Neuronal stem cell (in vitro differentiated cells): ENCODE results near the gene NDUFAF3.
"Not testable (repeated sequence)": the region's sequence is repeated elsewhere in the genome, so short reads cannot be mapped to it uniquely, and the experiment has no call there.

Experiments used
- DNase-seq: peaks from one replicate; pipeline ENCODE4 v3.0.0-alpha.2; 2013; ENCODE audit warnings: low spot score
- H2AFZ ChIP-seq: one replicate; pipeline ENCODE4 v1.6.1; 2013; ENCODE audit warnings: mild to moderate bottlenecking, low read length, inconsistent platforms
- H2AK5ac ChIP-seq: 2 replicates; pipeline ENCODE4 v1.6.1; 2013; ENCODE audit warnings: low read depth, mild to moderate bottlenecking, inconsistent platforms, low read length, moderate library complexity, mixed read lengths
- H2BK120ac ChIP-seq: 2 replicates; pipeline ENCODE4 v1.6.1; 2013; ENCODE audit warnings: low read depth, mild to moderate bottlenecking, inconsistent platforms, low read length, moderate library complexity, mixed read lengths
- H2BK12ac ChIP-seq: one replicate; pipeline ENCODE4 v1.6.1; 2013; ENCODE audit warnings: low read length, inconsistent platforms
- H2BK15ac ChIP-seq: 2 replicates; pipeline ENCODE4 v1.6.1; 2013; ENCODE audit warnings: mild to moderate bottlenecking, low read length, inconsistent platforms, mixed read lengths
- H2BK5ac ChIP-seq: one replicate; pipeline ENCODE4 v1.6.1; 2013; ENCODE audit warnings: inconsistent platforms, mild to moderate bottlenecking, low read length, moderate library complexity
- H3K14ac ChIP-seq: one replicate; pipeline ENCODE4 v1.6.1; 2013; ENCODE audit warnings: low read length, inconsistent platforms
- H3K18ac ChIP-seq: 2 replicates; pipeline ENCODE4 v1.6.1; 2013; ENCODE audit warnings: low read length, inconsistent platforms
- H3K23ac ChIP-seq: 2 replicates; pipeline ENCODE4 v1.6.1; 2013; ENCODE audit warnings: low read depth, mild to moderate bottlenecking, mixed read lengths, low read length, inconsistent platforms; ENCODE audit not compliant: poor library complexity
- H3K27ac ChIP-seq: replicated peaks from 3 replicates; pipeline ENCODE4 v1.5.1; 2013; ENCODE audit warnings: low read length, inconsistent platforms
- H3K27me3 ChIP-seq, 3 experiments: 2 replicates each; pipeline ENCODE4 v1.6.1; 2013; ENCODE audit warnings: low read length in 3 of 3, mild to moderate bottlenecking in 2 of 3, inconsistent platforms in 1 of 3, low read depth in 1 of 3, mixed read lengths in 1 of 3, moderate library complexity in 1 of 3; ENCODE audit not compliant: control insufficient read depth in 3 of 3, insufficient read depth in 3 of 3
- H3K36me3 ChIP-seq, 2 donors: replicated peaks in 1 of 2; 2 replicates each; pipeline ENCODE4 v1.6.1; 2013; ENCODE audit warnings: low read length in 2 of 2; ENCODE audit not compliant: control insufficient read depth in 2 of 2, insufficient read depth in 2 of 2
- H3K4ac ChIP-seq: 2 replicates; pipeline ENCODE4 v1.6.1; 2013; ENCODE audit warnings: inconsistent platforms, mild to moderate bottlenecking, low read length, moderate library complexity
- H3K4me1 ChIP-seq, 2 donors: 1 replicate in 1 of 2; 2 replicates in 1 of 2; pipeline ENCODE4 v1.6.1; 2013; ENCODE audit warnings: low read length in 2 of 2, low read depth in 1 of 2; ENCODE audit not compliant: control insufficient read depth in 2 of 2, insufficient read depth in 1 of 2
- H3K4me2 ChIP-seq: one replicate; pipeline ENCODE4 v1.6.1; 2013; ENCODE audit warnings: mild to moderate bottlenecking, low read length, inconsistent platforms; ENCODE audit not compliant: insufficient read depth, poor library complexity, severe bottlenecking
- H3K4me3 ChIP-seq, 2 donors: 2 replicates each; pipeline ENCODE4 v1.5.1; 2013; ENCODE audit warnings: low read length in 2 of 2, mild to moderate bottlenecking in 2 of 2, inconsistent platforms in 1 of 2, moderate library complexity in 1 of 2
- H3K79me1 ChIP-seq: one replicate; pipeline ENCODE4 v1.6.1; 2013; ENCODE audit warnings: low read depth, mild to moderate bottlenecking, inconsistent platforms, low read length, moderate library complexity
- H3K9ac ChIP-seq: one replicate; pipeline ENCODE4 v1.6.1; 2013; ENCODE audit warnings: mild to moderate bottlenecking, low read depth, low read length, inconsistent platforms; ENCODE audit not compliant: poor library complexity
- H3K9me3 ChIP-seq, 2 donors: replicated peaks in 1 of 2; 2 replicates each; pipeline versions ENCODE3 to v1.6.1; 2013; ENCODE audit warnings: low read length in 2 of 2, mild to moderate bottlenecking in 2 of 2, inconsistent platforms in 1 of 2, low read depth in 1 of 2, mixed read lengths in 1 of 2, moderate library complexity in 1 of 2; ENCODE audit not compliant: control insufficient read depth in 2 of 2, insufficient read depth in 1 of 2
- H4K8ac ChIP-seq: one replicate; pipeline ENCODE4 v1.6.1; 2013; ENCODE audit warnings: low read depth, mild to moderate bottlenecking, inconsistent platforms, low read length, moderate library complexity
- H4K91ac ChIP-seq: one replicate; pipeline ENCODE4 v1.6.1; 2013; ENCODE audit warnings: low read length, low read depth, mild to moderate bottlenecking, inconsistent platforms; ENCODE audit not compliant: poor library complexity
- WGBS, 2 donors: extraction: QIAGEN DNeasy Blood & Tissue Kit; methylation state at CpG; one replicate each; pipeline ENCODE4 v1.1.7; 2013; ENCODE audit warnings: missing lambda C conversion rate in 2 of 2, mixed read lengths in 1 of 2; ENCODE audit not compliant: insufficient read length in 2 of 2, insufficient replicate concordance in 1 of 2; ENCODE audit errors: extremely low coverage in 2 of 2; 5-methylcytosine and 5-hydroxymethylcytosine counted together

The NDUFAF3 gene

DNA sequence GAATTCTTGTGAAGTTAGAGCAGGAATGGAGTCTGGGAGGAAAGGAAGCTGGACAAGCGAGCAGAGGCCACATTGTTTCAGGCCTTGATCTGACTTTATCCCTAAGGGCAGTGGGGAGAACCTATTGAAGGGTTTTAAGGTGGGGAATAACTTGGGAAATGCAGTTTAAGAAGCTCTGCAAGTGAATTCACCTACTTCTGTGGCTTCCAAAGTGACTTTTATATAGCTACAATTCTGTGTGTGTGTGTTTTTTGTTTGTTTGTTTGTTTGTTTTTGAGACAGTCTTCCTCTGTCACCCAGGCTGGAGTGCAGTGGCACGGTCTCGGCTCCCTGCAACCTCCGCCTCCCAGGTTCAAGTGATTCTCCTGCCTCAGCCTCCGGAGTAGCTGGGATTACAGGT lies 13.3 kb upstream of the NDUFAF3 start:
- not testable (repeated sequence) for H2AK5ac ChIP-seq, H3K9ac ChIP-seq, H3K27me3 ChIP-seq, H2BK120ac ChIP-seq, DNase-seq, H4K8ac ChIP-seq, H3K23ac ChIP-seq, H2BK12ac ChIP-seq, H2BK5ac ChIP-seq, H3K27ac ChIP-seq, H2AFZ ChIP-seq, H2BK15ac ChIP-seq, H4K91ac ChIP-seq, H3K9me3 ChIP-seq, H3K18ac ChIP-seq, H3K14ac ChIP-seq, H3K4me2 ChIP-seq, H3K4ac ChIP-seq
- no CpG with 5 or more reads among the region's 5 CpGs for WGBS, 2 donors
- peak overlapping the region; percentile 81 to 83 for H3K4me3 ChIP-seq
- H3K36me3 ChIP-seq, result peaks cover 26 to 49% of the 10 kb centered on the region in 2 donors
- H3K4me1 ChIP-seq, result peaks cover 13 to 15% of the 10 kb centered on the region in 2 donors
- peaks cover 26% of the 10 kb centered on the region for H3K79me1 ChIP-seq

DNA sequence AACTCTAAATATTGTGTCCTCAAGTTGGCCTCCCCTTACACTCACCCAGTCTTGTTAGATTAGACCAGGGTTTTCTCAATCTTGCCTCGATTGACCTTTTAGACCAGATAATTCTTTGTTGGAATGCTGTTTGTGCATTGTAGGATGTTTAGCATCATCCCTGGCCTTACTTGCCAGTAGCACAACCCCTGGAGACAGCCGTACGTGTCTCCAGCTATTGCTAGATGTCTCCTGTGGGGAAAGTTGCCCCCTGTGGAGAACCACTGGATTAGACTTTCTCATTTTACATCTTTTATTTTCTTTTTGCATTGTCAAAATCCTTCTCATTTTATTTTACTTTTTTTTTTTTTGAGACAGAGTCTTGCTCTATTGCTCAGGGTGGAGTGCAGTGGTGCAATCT lies 12.5 kb upstream of the NDUFAF3 start:
- Histone ChIP-seq H2BK5ac (no peak overlapping the region), H3K27ac (no peak overlapping the region), H3K4me3 (no peak overlapping the region), H3K79me1 (peaks cover 31% of the 10 kb centered on the region), H2BK120ac (no peak overlapping the region), H2BK15ac (no peak overlapping the region), H2AK5ac (no peak overlapping the region), H3K27me3 (no peaks in the 10 kb centered on the region), H3K4ac (no peak overlapping the region), H3K14ac (no peak overlapping the region), H2BK12ac (no peak overlapping the region), H3K4me1 (peaks cover 11 to 15% of the 10 kb centered on the region in 2 donors), H3K18ac (no peak overlapping the region), H3K4me2 (no peak overlapping the region), H3K9me3 (no peaks in the 10 kb centered on the region), H3K9ac (no peak overlapping the region), H3K36me3 (peaks cover 34 to 57% of the 10 kb centered on the region in 2 donors), H2AFZ (no peak overlapping the region), H4K8ac (no peak overlapping the region), H4K91ac (no peak overlapping the region), H3K23ac (no peak overlapping the region)
- DNase-seq, result no peak
- WGBS, 2 donors, result no CpG with 5 or more reads among the region's 3 CpGs

DNA sequence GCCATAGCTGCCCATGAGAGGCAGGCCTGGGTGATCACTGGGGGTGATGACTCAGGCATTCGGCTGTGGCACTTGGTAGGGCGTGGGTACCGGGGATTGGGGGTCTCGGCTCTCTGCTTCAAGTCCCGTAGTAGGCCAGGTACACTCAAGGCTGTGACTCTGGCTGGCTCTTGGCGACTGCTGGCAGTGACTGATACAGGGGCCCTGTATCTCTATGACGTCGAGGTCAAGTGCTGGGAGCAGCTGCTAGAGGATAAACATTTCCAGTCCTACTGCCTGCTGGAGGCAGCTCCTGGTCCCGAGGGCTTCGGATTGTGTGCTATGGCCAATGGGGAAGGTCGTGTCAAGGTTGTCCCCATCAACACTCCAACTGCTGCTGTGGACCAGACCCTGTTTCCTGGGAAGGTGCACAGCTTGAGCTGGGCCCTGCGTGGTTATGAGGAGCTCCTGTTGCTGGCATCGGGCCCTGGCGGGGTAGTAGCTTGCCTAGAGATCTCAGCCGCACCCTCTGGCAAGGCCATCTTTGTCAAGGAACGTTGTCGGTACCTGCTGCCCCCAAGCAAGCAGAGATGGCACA lies 9.4 kb upstream of the NDUFAF3 start:
- Histone ChIP-seq H3K36me3 (peaks cover 57 to 85% of the 10 kb centered on the region in 2 donors), H3K27ac (no peak overlapping the region), H2AK5ac (no peak overlapping the region), H3K4me3 (no peak overlapping the region), H3K27me3 (no peaks in the 10 kb centered on the region), H2BK15ac (no peak overlapping the region), H3K79me1 (peaks cover 32% of the 10 kb centered on the region), H2BK5ac (no peak overlapping the region), H3K4me1 (peaks cover 10% of the 10 kb centered on the region in 2 donors), H3K4me2 (no peak overlapping the region), H2BK12ac (no peak overlapping the region), H2BK120ac (no peak overlapping the region), H3K23ac (no peak overlapping the region), H4K91ac (no peak overlapping the region), H3K18ac (no peak overlapping the region), H4K8ac (peak overlapping the region; percentile 30), H3K9ac (no peak overlapping the region), H3K14ac (no peak overlapping the region), H3K9me3 (no peaks in the 10 kb centered on the region), H2AFZ (no peak overlapping the region), H3K4ac (no peak overlapping the region)
- WGBS, 2 donors, result no CpG with 5 or more reads among the region's 17 CpGs
- DNase-seq, result no peak

DNA sequence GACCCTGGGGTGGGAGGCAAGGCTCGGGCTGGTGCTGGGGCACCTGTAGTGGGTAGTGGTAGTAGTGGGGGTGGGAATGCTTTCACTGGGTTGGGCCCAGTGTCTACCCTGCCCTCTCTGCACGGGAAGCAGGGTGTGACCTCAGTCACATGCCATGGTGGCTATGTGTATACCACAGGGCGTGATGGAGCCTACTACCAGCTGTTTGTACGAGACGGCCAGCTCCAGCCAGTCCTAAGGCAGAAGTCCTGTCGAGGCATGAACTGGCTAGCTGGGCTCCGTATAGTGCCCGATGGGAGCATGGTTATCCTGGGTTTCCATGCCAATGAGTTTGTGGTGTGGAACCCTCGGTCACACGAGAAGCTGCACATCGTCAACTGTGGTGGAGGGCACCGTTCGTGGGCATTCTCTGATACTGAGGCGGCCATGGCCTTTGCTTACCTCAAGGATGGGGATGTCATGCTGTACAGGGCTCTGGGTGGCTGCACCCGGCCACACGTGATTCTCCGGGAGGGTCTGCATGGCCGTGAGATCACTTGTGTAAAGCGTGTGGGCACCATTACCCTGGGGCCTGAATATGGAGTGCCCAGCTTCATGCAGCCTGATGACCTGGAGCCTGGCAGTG lies 8.7 kb upstream of the NDUFAF3 start:
- Histone ChIP-seq H3K4me3 (peak overlapping the region in 1 of 2 donors; percentile 38), H3K18ac (no peak overlapping the region), H2BK5ac (no peak overlapping the region), H3K4ac (no peak overlapping the region), H2BK120ac (no peak overlapping the region), H3K27ac (no peak overlapping the region), H3K36me3 (peaks cover 57 to 83% of the 10 kb centered on the region in 2 donors), H3K79me1 (peaks cover 30% of the 10 kb centered on the region), H3K4me2 (no peak overlapping the region), H3K23ac (no peak overlapping the region), H3K27me3 (no peaks in the 10 kb centered on the region), H4K91ac (no peak overlapping the region), H3K14ac (no peak overlapping the region), H3K9ac (peak overlapping the region; percentile 47), H2AFZ (no peak overlapping the region), H3K9me3 (no peaks in the 10 kb centered on the region), H2BK12ac (no peak overlapping the region), H2AK5ac (no peak overlapping the region), H3K4me1 (peaks cover 11% of the 10 kb centered on the region in 2 donors), H2BK15ac (no peak overlapping the region), H4K8ac (no peak overlapping the region)
- DNase-seq, result no peak
- no CpG with 5 or more reads among the region's 19 CpGs for WGBS, 2 donors
